NOMO-1 treated with dmso at 0.1 percent for 144 hours (cell line): ENCODE data around the gene DCLK2.
"Not testable (repeated sequence)": the region's sequence is repeated elsewhere in the genome, so short reads cannot be mapped to it uniquely, and the experiment has no call there.

Experiments
- DNase-seq: peaks from one replicate; lab custom pipeline; 2025; ENCODE audit not compliant: unreplicated experiment; lab: John Stamatoyannopoulos, UW

Gene DCLK2

DNA sequence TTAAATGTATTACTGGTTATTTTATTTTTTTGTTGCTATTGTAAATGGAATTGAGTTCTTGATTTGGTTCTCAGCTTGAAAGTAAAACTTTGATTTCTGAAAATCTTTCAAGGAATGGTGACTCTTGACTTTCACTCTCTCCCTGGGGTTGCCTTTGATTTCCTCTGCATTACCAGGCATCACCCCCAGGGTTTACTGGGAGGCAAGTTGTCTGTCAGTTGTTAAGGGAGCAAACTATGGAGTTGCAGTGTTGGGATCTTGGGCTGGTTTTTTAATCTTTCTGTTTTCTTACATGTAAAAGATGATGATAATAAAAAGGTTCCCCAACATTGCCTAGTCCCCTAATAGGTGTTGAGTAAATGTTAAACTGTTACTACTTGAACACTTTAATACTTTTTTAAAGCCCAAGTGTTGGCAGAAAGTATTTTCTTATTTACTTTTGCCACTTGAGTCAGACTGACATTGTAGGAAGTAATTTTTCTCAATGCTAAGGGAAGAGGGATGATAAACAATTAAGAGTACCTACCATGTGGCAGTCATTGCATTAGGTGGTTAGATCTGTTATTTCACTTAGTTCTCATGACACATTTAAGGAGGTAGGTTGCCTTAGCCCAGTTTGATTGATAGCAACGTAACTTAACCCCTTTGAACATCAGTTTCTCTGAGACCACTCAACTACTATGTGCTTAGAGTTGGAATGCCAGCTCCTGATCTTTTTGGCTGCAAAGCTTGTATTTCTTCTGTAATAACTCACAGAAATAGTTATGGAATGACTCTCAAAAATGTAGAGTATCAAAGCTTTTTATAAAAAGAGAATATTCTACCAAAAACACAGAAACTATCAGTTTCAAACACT, 67.1 kb downstream of the DCLK2 start:
- no peak for DNase-seq

GRCh38 chr4:150145946-150146340, 67.7 kb downstream of the DCLK2 start:
- no peak for DNase-seq

DNA sequence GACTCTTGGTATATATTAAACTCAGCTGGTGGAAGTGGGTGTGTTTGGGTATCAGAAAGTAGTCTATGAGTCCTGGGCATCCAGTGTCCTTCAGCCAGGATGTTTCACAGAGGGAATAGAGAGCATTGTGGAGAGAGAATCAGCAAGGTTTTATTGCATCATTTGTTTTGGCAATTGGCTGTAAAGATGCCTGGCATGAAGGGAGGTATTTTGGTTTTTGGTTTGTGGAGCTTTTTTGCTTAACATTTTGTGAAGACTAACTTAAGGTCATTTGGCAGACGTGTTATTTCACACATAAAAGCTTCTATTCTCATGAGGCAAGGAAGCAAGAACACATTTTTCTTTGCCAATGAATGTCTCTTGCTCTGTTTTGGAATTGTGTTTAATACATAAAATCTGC, 71.1 kb downstream of the DCLK2 start:
- no peak for DNase-seq

- no peak for DNase-seq
Observed at GRCh38 chr4:150150629-150151062, 72.4 kb downstream of the DCLK2 start.

DNA sequence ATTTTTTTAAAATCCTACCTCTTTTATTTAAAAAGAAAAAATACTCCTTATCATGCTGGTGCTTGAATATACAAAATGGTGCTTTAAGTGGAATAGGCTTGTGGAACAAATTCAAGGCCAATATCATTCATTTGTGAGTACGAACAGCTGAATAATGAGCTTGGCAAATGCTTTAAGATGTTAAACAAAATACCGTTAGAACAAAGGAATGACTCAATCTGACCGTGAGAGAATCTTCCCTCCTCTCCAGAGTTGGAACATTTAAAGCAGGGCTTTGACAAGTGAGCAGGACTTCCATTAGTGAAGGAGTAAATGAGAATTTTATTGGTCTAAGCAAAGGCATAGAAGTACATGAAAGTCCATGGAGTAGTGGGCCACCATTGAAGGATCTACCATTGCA, 74.5 kb downstream of the DCLK2 start:
- DNase-seq, result no peak

- no peak for DNase-seq
Observed at GRCh38 chr4:150155391-150155790, 77.1 kb downstream of the DCLK2 start.

DNA sequence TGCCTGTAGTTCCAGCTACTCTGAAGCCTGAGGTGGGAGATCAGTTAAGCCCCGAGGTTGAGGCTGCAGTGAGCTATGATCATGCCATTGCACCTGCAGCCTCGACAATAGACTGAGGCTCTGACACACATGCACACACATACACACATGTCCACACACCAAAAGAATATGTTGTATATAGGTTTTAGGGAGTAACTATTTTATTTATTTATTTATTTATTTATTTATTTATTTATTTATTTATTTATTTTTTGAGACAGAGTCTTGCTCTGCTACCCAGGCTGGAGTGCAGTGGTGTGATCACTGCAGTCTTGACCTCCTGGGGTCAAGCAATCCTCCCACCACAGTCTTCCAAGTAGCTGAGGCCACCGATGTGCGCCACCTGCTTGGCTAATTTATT, 78.3 kb downstream of the DCLK2 start:
- no peak for DNase-seq

- DNase-seq, result no peak
Observed at GRCh38 chr4:150158041-150158440, 79.8 kb downstream of the DCLK2 start.

- no peak for DNase-seq
Observed at GRCh38 chr4:150160473-150160872, 82.2 kb downstream of the DCLK2 start.

DNA sequence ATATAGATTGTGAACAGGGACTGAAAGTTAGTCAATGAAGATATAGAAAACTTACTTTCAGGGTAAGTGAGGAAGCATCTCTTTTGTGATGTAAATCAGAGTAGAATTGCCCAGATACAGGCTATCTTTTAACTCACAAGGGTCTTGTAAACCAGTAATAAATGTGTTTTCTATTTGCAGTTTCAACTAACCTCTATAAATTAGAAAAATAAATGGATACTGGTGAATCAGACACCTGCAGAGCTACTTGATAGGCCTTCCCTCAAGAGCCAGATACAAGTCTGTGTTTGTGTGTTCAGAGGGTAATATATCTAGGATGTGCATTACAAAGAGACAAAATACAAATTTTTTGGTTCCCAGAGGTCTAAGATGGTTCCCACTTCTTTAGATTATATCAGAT, 82.9 kb downstream of the DCLK2 start:
- DNase-seq, result no peak

DNA sequence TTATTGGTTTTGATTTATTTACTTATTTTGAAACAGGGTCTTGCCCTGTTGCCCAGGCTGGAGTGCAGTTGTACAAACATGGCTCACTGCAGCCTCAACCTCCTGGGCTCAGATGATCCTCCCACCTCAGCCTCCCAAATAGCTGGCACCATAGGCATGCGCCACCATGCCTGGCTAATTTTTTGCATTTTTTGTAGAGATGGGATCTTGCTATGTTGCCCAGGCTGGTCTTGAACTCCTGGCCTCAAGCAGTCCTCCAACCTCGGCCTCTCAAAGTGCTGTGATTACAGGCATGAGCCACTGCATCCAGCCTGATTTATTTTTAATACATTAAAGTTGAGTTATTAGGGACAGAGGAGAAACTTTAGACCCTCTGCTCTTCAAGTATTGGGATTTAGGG, 83.8 kb downstream of the DCLK2 start:
- DNase-seq, result not testable (repeated sequence)

- DNase-seq, result no peak
Observed at GRCh38 chr4:150164055-150164454, 85.8 kb downstream of the DCLK2 start.

DNA sequence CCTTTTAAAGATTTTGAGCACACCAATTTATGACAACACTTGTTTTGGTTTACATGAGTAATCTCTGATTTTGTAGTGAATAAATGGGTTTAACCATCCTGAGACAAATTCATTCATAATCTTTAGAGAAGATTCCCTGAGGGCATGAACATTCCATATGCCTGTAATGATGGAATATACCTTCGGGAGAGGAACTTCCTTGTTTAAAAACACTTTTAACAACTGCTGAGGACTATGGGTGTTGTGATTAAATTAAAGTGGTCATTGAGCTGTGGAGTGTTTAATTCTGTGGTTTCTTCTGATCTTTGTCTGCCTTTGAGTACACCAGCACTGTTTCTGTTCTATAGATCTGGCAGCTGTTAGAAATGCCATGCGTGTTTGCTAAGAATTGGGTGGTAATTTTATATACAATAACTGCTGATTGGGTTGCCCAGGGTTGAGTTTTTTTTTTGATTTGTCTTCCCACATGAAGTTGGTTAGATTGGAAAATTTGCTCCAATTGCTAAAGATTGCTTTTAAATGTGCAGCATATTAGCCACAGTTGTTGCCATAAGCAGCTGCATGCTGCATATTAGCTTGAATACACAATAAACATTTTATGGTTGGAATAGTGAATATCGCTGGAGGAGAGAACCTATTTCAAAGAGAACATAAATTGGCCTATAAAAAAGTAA, 86.8 kb downstream of the DCLK2 start:
- DNase-seq, result no peak

GRCh38 chr4:150167054-150167453, 88.8 kb downstream of the DCLK2 start:
- DNase-seq, result no peak

DNA sequence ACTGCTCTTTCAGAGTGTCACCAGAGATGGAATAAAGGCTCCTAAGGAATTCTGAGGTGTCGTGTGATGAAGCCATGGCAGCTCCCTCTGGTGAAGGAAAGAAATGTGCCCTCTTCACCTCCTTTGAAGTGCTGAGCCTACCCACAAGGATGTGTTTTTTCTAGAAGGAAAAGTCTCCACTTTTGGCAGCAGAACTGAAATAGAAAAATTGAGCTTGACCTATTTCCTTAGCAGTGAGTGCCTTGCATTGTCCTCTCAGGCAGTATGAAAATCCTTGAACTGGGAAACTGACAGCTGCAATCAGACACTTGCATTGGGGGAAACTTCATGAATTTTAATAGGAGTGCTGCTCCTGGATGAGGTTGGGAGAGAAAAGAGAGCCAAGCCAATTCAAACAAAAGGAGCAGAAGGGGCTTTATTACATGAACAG, 95.2 kb downstream of the DCLK2 start:
- no peak for DNase-seq

DNA sequence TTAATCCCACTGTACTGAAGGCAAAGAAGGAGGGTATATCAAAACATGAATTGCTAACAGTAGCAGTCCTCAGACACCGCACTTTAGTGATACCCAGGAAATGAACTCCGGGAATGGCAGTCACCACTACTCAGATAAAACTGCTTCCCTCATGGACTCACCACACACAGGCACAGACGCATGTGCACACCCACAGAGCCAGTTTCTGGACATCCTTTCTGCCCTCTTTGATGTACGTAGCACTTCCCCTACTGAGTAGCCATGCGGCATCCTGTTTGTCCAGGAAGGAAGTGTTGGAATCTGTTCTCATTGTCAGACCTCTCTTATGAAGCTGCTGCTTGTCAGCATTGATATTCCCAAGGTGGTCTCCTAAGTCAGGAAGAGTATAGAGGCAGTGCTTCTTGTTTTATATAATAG, 95.7 kb downstream of the DCLK2 start:
- DNase-seq, result no peak

- no peak for DNase-seq
Observed at GRCh38 chr4:150176547-150176946, 98.3 kb downstream of the DCLK2 start.

DNA sequence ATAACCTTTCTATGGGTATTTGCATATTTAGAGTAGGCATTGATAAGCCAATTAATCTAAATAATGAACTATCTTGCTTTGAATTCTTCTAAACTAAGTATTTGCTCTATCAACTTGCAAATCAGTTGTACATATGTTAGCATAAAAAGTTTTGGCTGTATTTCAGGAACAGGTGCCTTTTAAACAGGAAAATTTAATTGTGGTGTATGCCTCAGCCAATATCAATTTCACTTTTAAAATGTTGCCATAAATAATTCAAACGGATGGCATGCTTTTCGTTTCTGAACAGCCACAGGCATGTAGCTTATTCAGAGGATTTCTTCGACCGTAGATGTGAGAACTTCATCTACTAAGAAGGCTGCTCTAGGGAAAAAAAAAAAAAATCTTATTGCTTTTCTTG, 99.9 kb downstream of the DCLK2 start:
- DNase-seq, result no peak

- DNase-seq, result no peak
Observed at GRCh38 chr4:150181536-150181935, 103.3 kb downstream of the DCLK2 start.

DNA sequence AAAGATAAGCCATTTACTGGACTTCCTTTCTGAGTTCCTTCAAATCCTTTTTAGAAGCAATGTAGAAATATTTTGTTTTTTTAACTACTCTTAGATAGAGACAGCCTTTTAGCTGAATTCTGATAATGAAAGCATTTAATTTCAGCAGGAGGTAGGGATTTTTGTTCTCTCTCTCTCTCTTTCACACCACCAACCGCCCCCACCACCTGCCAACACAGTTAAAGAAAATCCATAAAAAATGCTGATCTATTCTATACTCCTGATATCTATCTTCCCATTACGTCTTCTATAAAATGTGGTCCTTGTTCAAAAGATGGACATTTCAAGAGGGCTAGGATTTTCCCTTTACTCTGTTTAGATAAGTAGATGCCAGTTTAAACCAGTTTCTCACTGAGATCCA, 104.5 kb downstream of the DCLK2 start:
- DNase-seq, result no peak

- DNase-seq, result not testable (repeated sequence)
Observed at GRCh38 chr4:150185033-150185432, 106.8 kb downstream of the DCLK2 start.

DNA sequence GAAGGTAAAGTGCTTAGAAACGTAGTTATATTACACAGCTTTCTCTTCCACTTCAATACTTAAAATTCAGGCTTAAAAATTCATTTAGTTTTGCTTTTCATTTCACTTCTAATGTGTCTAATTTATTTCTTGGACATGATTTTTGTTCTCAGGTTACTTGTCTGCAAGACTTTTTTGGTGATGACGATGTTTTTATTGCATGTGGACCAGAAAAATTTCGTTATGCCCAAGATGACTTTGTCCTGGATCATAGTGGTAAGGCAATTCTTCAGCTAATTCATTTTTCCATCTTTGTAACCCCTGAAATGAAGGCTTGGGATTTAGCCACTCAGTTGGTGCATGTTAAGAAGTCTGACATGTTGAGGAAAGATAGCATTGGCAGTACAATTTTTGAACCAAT, 114.7 kb downstream of the DCLK2 start:
- no peak for DNase-seq
